T-helper 1 cell treated with Interleukin-12 subunit alpha and Interleukin-12 subunit beta and Interleukin-4 antibody, amounts not matched to agents 30 μg/mL and 1 μg/mL, for 36 hours (primary cell): ENCODE results near the gene TRABD2B.

Source experiments
- H3K27ac Mint-ChIP-seq: one replicate; pipeline ENCODE4 v1.8.0; 2021; ENCODE audit warnings: mild to moderate bottlenecking, mixed read lengths
- H3K27me3 Mint-ChIP-seq: one replicate; pipeline ENCODE4 v1.8.0; 2021; ENCODE audit warnings: low read depth, mixed read lengths
- H3K36me3 Mint-ChIP-seq: one replicate; pipeline ENCODE4 v1.8.0; 2021; ENCODE audit warnings: low read depth, mixed read lengths
- H3K4me1 Mint-ChIP-seq: one replicate; pipeline ENCODE4 v1.8.0; 2021; ENCODE audit warnings: low read depth, mixed read lengths
- H3K4me3 Mint-ChIP-seq: one replicate; pipeline ENCODE4 v1.8.0; 2021; ENCODE audit warnings: mild to moderate bottlenecking, moderate library complexity, mixed read lengths
- H3K9me3 Mint-ChIP-seq: one replicate; pipeline ENCODE4 v1.8.0; 2021; ENCODE audit warnings: mixed read lengths

Gene TRABD2B

DNA sequence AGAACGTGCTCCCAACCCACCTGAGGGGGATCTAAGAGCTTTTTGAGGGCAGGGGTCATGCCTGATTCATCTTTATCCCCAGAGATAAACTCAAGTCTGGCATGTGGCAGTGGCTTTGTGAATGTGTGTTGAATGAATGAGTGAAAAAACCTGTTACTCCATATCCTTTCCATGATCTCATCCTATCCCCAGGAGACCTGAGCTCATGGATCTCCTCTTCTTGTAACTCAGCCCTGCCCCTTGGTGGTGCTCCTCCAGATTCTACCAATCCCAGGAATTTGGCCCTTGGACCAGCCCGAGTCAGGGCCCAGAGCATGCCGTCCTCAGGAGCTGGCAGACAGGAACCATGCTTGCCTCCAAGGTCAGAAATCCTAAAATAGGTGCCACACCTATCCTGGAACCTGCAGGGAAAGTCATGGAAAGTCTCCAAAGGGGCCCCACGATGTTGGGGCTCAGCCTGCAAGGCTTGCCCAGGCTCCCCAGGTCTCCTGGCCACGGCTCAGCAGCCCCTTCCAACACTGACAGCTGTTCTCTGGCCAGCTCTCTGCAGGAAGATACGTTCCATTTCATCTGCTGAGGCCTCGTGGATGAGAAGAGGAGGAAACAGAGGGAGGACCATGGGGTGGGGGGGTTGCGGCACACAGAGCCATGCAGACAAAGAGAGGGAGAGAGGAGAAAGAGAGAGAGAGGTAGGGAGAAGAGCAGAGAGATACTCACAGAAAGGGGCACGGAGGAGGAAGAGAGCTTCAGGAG lies 214.6 kb downstream of the TRABD2B start:
- H3K27ac Mint-ChIP-seq = no peak overlapping the region
- H3K27me3 Mint-ChIP-seq = no peaks in the 10 kb centered on the region
- H3K36me3 Mint-ChIP-seq = no peaks in the 10 kb centered on the region
- no peaks in the 10 kb centered on the region for H3K4me1 Mint-ChIP-seq
- no peaks in the 10 kb centered on the region for H3K9me3 Mint-ChIP-seq
- H3K4me3 Mint-ChIP-seq = no peak overlapping the region

DNA sequence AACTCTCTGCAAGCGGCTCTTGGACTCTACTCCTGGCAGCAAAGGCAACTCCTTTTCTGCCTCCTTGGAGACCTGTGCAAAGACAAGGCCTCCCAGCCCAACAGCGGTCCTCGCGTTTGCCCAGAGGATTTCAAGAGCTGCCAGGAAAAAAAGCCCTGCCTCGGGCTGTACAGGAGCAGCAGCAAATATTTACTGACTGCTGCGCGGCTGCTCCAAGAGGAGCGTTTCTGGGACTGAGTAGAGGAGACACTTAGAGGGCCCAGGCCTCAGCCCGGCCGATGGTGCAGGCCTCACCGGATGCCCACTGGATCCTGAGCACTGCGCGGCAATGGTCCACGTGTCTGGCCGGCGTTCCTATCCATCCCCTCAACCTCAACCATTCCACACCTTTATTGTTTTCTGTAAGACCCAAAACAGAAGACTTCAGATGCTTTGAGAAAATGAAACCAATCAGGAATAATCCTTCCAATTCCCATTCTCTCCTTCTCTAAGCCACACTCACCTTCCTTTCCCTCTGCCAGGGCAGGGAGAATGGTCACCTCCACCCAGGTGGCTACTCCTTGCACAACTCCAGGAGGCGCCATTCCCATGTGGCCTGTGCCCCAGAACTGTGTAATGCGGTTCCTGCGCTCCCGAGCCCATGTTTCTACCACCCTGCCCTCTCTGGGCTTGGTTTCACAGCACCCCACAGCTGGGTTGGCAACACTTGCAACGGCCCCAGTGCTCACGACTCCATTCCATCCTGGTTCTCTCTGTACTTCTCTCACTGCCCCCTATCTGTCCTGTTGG lies 215.8 kb downstream of the TRABD2B start:
- H3K27ac Mint-ChIP-seq = no peak overlapping the region

DNA sequence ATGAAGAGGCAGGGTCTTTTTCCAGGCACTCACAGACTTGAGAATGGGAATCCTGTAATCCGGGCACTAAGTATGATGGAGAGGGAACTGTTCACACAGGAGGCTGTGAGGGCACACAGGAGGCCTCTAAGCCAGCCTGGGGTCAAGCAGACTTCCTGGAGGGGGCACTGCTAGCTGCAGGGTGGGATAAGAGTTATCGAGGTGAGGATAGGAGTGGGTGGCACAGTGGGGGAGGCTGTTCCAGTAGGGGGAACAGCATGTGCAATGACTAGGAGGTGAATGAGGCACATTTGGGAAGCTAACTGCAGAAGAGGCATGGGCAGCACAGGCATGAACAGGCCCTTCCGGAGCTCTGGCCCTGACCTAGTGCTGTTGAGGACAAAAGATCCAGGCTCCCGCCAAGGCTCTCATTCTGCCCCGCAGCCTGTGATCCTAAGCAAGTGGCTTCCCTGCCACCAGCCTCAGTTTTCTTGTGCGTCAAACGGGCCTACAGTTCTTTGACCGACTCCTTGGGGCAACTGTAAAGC lies 216.7 kb downstream of the TRABD2B start:
- no peak overlapping the region for H3K4me3 Mint-ChIP-seq
- H3K27me3 Mint-ChIP-seq = no peaks in the 10 kb centered on the region
- H3K4me1 Mint-ChIP-seq = no peaks in the 10 kb centered on the region
- H3K9me3 Mint-ChIP-seq = no peaks in the 10 kb centered on the region
- H3K36me3 Mint-ChIP-seq = no peaks in the 10 kb centered on the region
- no peak overlapping the region for H3K27ac Mint-ChIP-seq

More for the DNA sequence above, 215.8 kb downstream of the TRABD2B start:
- Mint-ChIP-seq H3K36me3 (no peaks in the 10 kb centered on the region), H3K4me1 (no peaks in the 10 kb centered on the region), H3K4me3 (no peak overlapping the region), H3K9me3 (no peaks in the 10 kb centered on the region), H3K27me3 (no peaks in the 10 kb centered on the region)

DNA sequence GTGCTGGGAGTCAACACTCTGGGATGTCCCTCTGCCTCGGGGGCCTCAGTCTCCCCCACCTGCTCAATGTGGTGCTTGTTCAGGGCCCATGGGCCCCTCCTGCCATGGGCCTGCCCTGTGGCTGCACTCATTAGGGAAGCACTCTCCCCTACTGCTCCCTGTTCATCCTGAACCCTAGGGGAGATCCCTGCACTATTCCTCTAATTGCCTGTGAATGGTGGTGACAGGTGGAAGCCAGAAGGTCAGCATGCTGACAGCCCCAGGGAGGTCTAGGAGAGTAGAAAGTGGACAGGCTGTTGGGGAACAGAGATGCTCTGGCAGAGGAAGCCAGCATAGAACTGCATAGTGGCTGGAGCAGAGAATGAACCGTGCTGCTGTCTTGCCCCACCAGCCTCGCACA lies 217.6 kb downstream of the TRABD2B start:
- Mint-ChIP-seq H3K4me3 (no peak overlapping the region), H3K27ac (no peak overlapping the region), H3K4me1 (no peaks in the 10 kb centered on the region), H3K9me3 (no peaks in the 10 kb centered on the region), H3K36me3 (no peaks in the 10 kb centered on the region), H3K27me3 (no peaks in the 10 kb centered on the region)

DNA sequence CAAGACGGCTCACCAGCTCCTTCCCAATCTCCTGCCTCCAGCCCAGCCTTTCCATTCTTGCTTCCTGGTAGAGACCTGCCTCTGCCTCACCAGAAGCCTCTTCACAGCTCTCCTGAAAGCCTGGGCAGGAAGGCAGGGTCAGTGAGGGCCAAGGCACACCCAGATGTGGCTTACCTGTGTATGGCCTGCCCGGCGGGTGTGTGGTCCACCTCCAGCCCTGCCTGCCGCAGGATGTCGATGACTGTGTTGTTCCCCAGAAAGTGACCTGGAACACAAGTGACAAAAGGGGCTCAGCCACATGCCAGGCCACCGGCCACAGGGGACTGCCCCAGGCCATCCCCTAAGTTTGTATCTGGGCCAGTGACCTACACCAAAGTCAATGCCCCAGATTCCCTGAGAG lies 218.9 kb downstream of the TRABD2B start:
- H3K9me3 Mint-ChIP-seq = no peaks in the 10 kb centered on the region
- no peaks in the 10 kb centered on the region for H3K27me3 Mint-ChIP-seq
- no peaks in the 10 kb centered on the region for H3K4me1 Mint-ChIP-seq
- no peak overlapping the region for H3K27ac Mint-ChIP-seq
- H3K4me3 Mint-ChIP-seq = no peak overlapping the region
- no peaks in the 10 kb centered on the region for H3K36me3 Mint-ChIP-seq

DNA sequence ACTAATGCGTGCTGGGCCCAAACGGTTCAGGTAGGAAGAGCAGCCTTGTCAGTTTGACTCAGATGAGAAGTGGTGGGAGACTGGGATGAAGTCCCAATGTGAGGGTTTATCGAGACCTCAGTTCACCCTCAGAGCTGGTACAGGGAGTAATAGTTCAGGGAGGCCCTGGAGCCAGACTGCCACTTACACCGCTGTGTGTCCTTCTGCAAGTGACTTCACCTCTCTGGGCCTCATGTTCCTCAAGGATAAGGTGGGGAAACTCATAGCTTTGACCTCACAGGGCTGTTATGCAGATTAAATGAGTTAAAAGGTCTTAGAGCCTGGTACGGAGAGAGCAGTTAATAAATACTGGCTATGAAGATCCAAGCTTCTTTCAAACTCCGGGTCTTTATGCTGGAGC lies 219.9 kb downstream of the TRABD2B start:
- H3K4me3 Mint-ChIP-seq = no peak overlapping the region
- H3K27me3 Mint-ChIP-seq = no peaks in the 10 kb centered on the region
- H3K4me1 Mint-ChIP-seq = no peaks in the 10 kb centered on the region
- no peaks in the 10 kb centered on the region for H3K9me3 Mint-ChIP-seq
- H3K27ac Mint-ChIP-seq = no peak overlapping the region
- no peaks in the 10 kb centered on the region for H3K36me3 Mint-ChIP-seq

DNA sequence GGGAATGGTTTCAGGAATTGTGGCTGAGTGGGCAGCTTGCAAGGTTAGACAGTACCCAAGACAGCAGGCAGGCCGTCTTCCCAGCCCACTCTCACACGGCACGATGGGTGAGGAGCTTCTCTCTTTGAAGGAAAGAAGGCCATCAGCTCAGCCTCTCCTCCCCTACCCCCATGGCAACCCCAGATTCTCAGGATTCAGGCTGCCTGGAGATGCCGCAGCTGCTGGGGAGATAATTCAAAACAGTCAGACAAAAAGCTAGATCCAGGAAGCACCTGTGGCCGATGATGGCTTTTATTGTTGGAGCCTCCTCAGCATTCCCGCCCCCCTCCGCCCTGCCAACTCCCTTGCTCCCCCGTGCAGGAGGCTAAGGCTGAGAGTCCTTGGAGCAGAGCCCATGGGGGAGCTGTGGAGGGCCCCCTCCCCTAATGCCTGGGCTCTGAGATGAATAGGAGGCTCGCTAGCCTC lies 220.5 kb downstream of the TRABD2B start:
- no peaks in the 10 kb centered on the region for H3K4me1 Mint-ChIP-seq
- H3K9me3 Mint-ChIP-seq = no peaks in the 10 kb centered on the region
- H3K36me3 Mint-ChIP-seq = no peaks in the 10 kb centered on the region
- no peak overlapping the region for H3K27ac Mint-ChIP-seq
- no peak overlapping the region for H3K4me3 Mint-ChIP-seq
- H3K27me3 Mint-ChIP-seq = no peaks in the 10 kb centered on the region

DNA sequence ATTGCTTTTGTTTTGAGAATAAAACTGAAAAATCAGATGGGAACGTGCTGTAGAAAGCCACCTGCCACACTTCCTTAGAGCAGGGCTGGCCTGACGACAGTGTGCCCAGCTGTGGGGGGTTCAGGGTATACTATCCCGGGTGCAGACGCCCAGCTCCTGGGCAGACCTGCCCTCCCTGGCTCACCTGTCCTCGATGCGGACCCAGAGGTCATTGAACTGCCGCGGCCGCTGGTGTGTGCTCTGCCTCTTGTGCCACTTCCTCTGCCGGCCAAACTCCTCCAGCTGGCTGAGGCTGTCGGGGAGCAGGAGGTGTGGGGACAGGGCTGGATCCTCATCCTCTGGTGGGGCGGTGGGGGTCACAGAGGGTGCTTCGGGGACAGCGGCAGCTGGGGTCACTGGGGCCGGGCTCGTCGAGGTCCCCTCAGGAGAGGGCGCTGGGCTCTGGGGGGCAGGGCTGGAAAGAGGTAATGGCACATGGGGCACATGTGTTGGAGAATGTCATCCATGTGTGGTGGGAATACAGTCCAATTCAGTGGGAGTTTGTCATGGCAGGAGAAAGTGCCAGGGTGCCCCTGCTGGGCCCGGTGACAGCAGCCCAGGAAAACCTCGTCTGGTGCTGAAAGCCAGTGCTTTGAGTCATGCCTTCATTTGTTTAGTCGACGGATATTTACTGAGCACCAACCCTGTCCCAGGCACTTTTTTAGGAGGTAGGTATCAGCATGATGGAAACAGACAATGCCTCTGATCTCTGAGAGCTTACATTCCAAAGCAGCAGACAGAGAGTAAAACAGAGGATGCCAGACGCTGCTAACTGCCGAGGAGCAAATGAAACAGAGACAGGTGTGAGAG lies 222.0 kb downstream of the TRABD2B start:
- Mint-ChIP-seq H3K36me3 (no peaks in the 10 kb centered on the region), H3K9me3 (no peaks in the 10 kb centered on the region)

DNA sequence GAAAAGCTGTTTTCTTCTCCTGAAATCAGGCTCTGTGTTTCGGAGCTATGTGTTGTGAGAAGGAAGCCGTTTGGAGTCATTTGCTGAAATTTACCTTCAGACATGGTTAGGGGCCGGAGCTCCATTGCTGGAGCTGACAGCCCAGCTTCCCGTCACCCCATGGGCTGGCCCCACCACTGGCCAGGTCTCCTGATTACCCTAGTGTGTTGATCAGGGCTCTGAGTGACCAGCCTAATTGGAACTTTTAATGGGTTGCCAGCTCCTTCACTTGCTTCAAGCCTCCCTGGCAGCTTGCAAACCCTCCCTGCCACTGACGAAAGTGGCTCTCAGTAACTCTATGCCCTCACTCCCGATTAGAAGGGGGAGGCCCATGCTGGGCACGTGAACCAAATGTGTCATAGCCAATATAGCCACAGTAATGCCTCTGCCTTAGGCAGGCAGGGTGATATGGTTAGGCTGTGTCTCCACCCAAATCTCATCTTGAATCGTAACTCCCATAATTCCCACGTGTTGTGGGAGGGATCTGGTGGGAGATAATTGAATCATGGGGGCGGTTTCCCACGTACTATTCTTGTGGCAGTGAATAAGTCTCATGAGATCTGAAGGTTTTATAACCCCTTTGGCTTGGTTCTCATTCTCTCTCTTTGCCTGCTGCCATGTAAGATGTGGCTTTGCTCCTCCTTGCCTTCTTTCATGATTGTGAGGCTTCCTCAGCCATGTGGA lies 224.1 kb downstream of the TRABD2B start:
- H3K27me3 Mint-ChIP-seq = no peaks in the 10 kb centered on the region
- no peak overlapping the region for H3K27ac Mint-ChIP-seq
- no peaks in the 10 kb centered on the region for H3K36me3 Mint-ChIP-seq
- no peaks in the 10 kb centered on the region for H3K9me3 Mint-ChIP-seq
- H3K4me1 Mint-ChIP-seq = no peaks in the 10 kb centered on the region
- no peak overlapping the region for H3K4me3 Mint-ChIP-seq

More for the DNA sequence above, 222.0 kb downstream of the TRABD2B start:
- Mint-ChIP-seq H3K27ac (no peak overlapping the region), H3K4me1 (no peaks in the 10 kb centered on the region), H3K27me3 (no peaks in the 10 kb centered on the region), H3K4me3 (no peak overlapping the region)

DNA sequence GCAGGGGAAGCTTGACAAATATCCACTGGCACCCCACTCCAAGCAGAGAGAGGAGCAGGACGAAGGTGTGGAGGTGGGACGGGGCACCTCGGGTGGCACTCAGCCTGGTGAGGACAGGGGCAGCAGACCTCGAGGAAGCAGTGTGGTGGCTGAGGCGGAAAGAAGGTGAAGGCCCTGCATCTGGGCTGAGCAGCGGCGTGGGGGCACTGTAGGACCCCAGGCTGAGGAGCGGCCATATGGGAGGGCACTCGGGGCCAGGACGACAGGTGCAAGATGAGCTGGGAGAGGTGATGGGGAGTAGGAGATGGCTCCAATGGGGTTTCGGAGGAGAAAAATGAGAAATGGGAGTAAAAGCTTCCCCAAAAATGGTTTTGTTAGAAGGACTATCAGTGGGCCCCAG lies 224.9 kb downstream of the TRABD2B start:
- no peak overlapping the region for H3K27ac Mint-ChIP-seq
- no peak overlapping the region for H3K4me3 Mint-ChIP-seq

DNA sequence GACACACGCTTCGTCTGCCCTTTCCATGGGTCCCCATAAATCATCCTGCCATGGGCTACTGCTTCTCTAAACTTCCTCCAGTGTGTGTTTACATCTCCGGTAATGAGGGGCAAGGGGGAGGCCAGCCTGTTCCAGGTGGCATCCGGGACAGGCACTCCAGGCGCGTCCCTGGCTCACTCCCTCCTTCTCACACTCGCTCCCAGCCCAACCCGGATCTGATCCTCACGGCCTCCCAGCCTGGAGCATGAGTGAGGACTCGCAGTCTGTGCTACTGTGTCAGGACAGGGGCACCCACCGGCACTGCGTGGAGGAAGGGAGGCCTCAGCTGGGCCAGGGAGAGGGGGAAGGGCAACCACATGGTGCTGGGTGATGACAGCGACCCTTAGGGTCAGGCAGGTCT lies 225.4 kb downstream of the TRABD2B start:
- Mint-ChIP-seq H3K9me3 (no peaks in the 10 kb centered on the region), H3K4me1 (no peaks in the 10 kb centered on the region), H3K4me3 (no peak overlapping the region), H3K36me3 (no peaks in the 10 kb centered on the region), H3K27me3 (peaks cover 3% of the 10 kb centered on the region), H3K27ac (no peak overlapping the region)

More for the DNA sequence above, 224.9 kb downstream of the TRABD2B start:
- Mint-ChIP-seq H3K36me3 (no peaks in the 10 kb centered on the region), H3K4me1 (no peaks in the 10 kb centered on the region), H3K27me3 (no peaks in the 10 kb centered on the region), H3K9me3 (no peaks in the 10 kb centered on the region)

DNA sequence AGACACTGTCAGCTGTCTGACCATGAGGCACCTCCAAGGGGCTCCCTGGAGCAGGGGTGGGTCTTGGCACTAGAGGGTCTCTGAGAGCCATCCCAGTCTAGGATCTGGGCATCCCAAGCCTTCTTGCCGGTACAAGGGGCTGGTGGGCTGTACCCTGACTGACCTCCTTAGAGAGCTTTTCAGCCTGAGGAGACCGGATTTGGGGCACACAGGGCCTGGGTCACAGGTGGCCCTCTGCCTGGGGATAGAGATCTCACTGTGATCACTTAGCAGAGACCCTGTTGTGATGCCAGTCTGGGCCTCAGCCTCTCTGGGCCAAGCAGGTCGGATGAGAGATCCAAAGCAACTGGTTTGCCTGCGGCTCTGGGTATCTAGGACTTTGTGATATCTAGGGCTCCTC lies 227.2 kb downstream of the TRABD2B start:
- Mint-ChIP-seq H3K9me3 (no peaks in the 10 kb centered on the region), H3K27ac (no peak overlapping the region), H3K4me1 (no peaks in the 10 kb centered on the region), H3K36me3 (no peaks in the 10 kb centered on the region), H3K4me3 (no peak overlapping the region), H3K27me3 (peaks cover 3% of the 10 kb centered on the region)

DNA sequence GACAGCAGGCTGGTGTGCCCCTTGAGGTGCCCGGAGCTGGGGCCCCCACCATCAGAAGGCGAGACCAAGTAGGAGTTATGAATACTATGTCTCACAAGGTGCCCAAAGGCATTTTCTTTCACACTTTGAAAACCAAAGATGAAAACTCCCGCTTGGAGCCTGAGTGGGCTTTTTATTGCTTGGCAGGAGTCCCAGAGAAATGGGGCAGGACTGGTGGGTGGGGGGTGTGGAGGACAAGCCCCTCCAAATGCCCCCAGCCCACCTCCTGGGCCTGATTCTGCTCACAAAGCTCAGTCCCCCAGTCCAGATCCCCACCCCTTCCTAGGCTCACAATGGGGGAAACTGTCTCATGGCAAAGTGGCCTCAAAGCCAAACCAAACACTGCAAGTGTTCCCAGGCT lies 227.9 kb downstream of the TRABD2B start:
- no peaks in the 10 kb centered on the region for H3K36me3 Mint-ChIP-seq
- H3K9me3 Mint-ChIP-seq = no peaks in the 10 kb centered on the region
- H3K4me3 Mint-ChIP-seq = no peak overlapping the region
- peaks cover 3% of the 10 kb centered on the region for H3K27me3 Mint-ChIP-seq
- H3K27ac Mint-ChIP-seq = no peak overlapping the region
- no peaks in the 10 kb centered on the region for H3K4me1 Mint-ChIP-seq

DNA sequence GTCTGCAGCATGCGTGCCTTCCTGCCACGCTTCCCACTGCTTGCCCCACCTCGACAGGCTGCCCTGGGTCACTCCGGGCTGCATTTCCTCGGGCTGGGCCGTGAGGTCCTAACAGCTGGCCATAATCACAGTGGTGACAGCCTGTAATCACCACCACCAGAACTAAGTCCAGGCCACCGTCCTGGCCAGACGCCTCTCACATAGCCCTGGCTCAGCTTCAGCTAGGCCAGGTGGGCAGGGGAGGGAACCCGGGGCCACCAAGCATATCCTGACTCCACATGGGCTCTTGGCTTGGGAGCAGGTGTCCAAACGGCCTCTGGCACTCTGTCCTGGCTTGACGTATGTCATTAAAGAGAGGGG lies 229.5 kb downstream of the TRABD2B start:
- Mint-ChIP-seq H3K4me1 (no peaks in the 10 kb centered on the region), H3K36me3 (no peaks in the 10 kb centered on the region), H3K27ac (no peak overlapping the region), H3K27me3 (peaks cover 3% of the 10 kb centered on the region), H3K4me3 (no peak overlapping the region), H3K9me3 (no peaks in the 10 kb centered on the region)
